IPS-18c (cell line): ENCODE measurements around the gene ITGA2B.

Experiments
- H3K4me3 ChIP-seq: 2 replicates; pipeline ENCODE4 v1.7.0; 2013; ENCODE audit warnings: low read depth, mild to moderate bottlenecking, low read length, moderate library complexity; ENCODE audit not compliant: insufficient read depth
- H3K9me3 ChIP-seq: one replicate; pipeline ENCODE4 v1.6.1; 2013; ENCODE audit warnings: mild to moderate bottlenecking, low read length, moderate library complexity; ENCODE audit not compliant: control insufficient read depth, insufficient read depth

The ITGA2B gene

GRCh38 chr17:44327715-44328449 is 61.6 kb downstream of the ITGA2B start:
- Histone ChIP-seq H3K9me3 (no peaks in the 10 kb centered on the region), H3K4me3 (no peak overlapping the region)

GRCh38 chr17:44326861-44327444 is 62.5 kb downstream of the ITGA2B start:
- no peak overlapping the region for H3K4me3 ChIP-seq
- H3K9me3 ChIP-seq, result no peaks in the 10 kb centered on the region

GRCh38 chr17:44324571-44325275 is 64.7 kb downstream of the ITGA2B start, which contains the start of gene SLC25A39:
Gene SLC25A39 (minus strand): TSS chr17:44324823. CDS start chr17:44323562, 1,261 bp downstream.
- H3K4me3 ChIP-seq, result peak within 1 kb of the TSS; percentile 94
- H3K9me3 ChIP-seq, result no peaks in the 10 kb centered on the region

- Histone ChIP-seq H3K4me3 (peak overlapping the region; percentile 94), H3K9me3 (no peaks in the 10 kb centered on the region)
Measured at GRCh38 chr17:44324092-44324570, 65.3 kb downstream of the ITGA2B start.

GRCh38 chr17:44323359-44324091 is 65.9 kb downstream of the ITGA2B start:
- H3K9me3 ChIP-seq, result no peaks in the 10 kb centered on the region

GRCh38 chr17:44322236-44322895 is 67.1 kb downstream of the ITGA2B start:
- Histone ChIP-seq H3K9me3 (peaks cover under 1% of the 10 kb centered on the region), H3K4me3 (no peak overlapping the region)

More at GRCh38 chr17:44323359-44324091, 65.9 kb downstream of the ITGA2B start:
- peak overlapping the region; percentile 94 for H3K4me3 ChIP-seq
